Liver (tissue), 9 donors: ENCODE results near the gene ACCS. TPM values are rescaled to one million over a fixed set of nuclear protein-coding genes. Genes with fewer than 3 reads are reported as not detected.

Source experiments
- DNase-seq: peaks from one replicate; pipeline ENCODE4 v3.0.0-alpha.2; 2017; ENCODE audit warnings: low spot score
- H3K27ac ChIP-seq, 2 donors: one replicate each; pipeline ENCODE4 v1.7.0; 2013; ENCODE audit warnings: inconsistent platforms in 2 of 2, low read length in 2 of 2, control low read depth in 1 of 2, low read depth in 1 of 2, mild to moderate bottlenecking in 1 of 2
- H3K27me3 ChIP-seq, 4 donors: one replicate each; pipeline versions ENCODE4 v1.6.1 to v1.7.0; 2013; ENCODE audit warnings: low read length in 3 of 4, inconsistent platforms in 1 of 4, mild to moderate bottlenecking in 1 of 4, moderate library complexity in 1 of 4; ENCODE audit not compliant: control insufficient read depth in 4 of 4, insufficient read depth in 4 of 4
- H3K36me3 ChIP-seq, 4 donors: one replicate each; pipeline versions ENCODE4 v1.6.1 to v1.7.0; 2013; ENCODE audit warnings: low read length in 3 of 4, mild to moderate bottlenecking in 3 of 4, low read depth in 1 of 4, moderate library complexity in 1 of 4; ENCODE audit not compliant: control insufficient read depth in 4 of 4, insufficient read depth in 3 of 4
- H3K4me1 ChIP-seq, 4 donors: one replicate each; pipeline versions ENCODE4 v1.6.1 to v1.7.0; 2013; ENCODE audit warnings: low read length in 3 of 4, mild to moderate bottlenecking in 3 of 4, moderate library complexity in 1 of 4; ENCODE audit not compliant: control insufficient read depth in 4 of 4, insufficient read depth in 4 of 4
- H3K4me3 ChIP-seq, 3 donors: one replicate each; pipeline versions ENCODE4 v1.6.1 to v1.7.0; 2013; ENCODE audit warnings: low read length in 3 of 3, control low read depth in 1 of 3, low read depth in 1 of 3, mild to moderate bottlenecking in 1 of 3
- H3K9ac ChIP-seq, 2 donors: one replicate each; pipeline ENCODE4 v1.7.0; 2013; ENCODE audit warnings: low read length in 2 of 2, mild to moderate bottlenecking in 2 of 2, moderate library complexity in 2 of 2, control low read depth in 1 of 2, low read depth in 1 of 2
- H3K9me3 ChIP-seq, 4 donors: one replicate each; pipeline versions ENCODE4 v1.6.1 to v1.7.0; 2013; ENCODE audit warnings: low read length in 3 of 4; ENCODE audit not compliant: control insufficient read depth in 4 of 4
- ATF3 ChIP-seq: IDR thresholded peaks from 2 replicates; pipeline ENCODE4 v1.6.1; 2016; ENCODE audit warnings: antibody characterized with exemption
- CTCF ChIP-seq: fragments of 150-350 bp; IDR thresholded peaks from 2 replicates; pipeline ENCODE4 v1.5.1; 2017; ENCODE audit warnings: improper control_type of control experiment, low read depth, low read length; ENCODE audit not compliant: missing input control
- EGR1 ChIP-seq, 2 donors: IDR thresholded peaks; 2 replicates each; pipeline ENCODE4 v1.6.1; 2016 to 2018; ENCODE audit warnings: antibody characterized with exemption in 2 of 2, low read depth in 2 of 2
- FOXA1 ChIP-seq: IDR thresholded peaks from 2 replicates; pipeline ENCODE4 v1.6.1; 2016; ENCODE audit warnings: antibody characterized with exemption
- FOXA2 ChIP-seq: IDR thresholded peaks from 2 replicates; pipeline ENCODE4 v1.6.1; 2016; ENCODE audit warnings: antibody characterized with exemption
- GABPA ChIP-seq, 2 donors: IDR thresholded peaks in 1 of 2; conservative IDR thresholded peaks in 1 of 2; 2 replicates each; pipeline ENCODE4 v1.6.1; 2016; ENCODE audit warnings: antibody characterized with exemption in 2 of 2, mild to moderate bottlenecking in 1 of 2, moderate library complexity in 1 of 2
- HNF4A ChIP-seq, 2 donors: conservative IDR thresholded peaks; 2 replicates each; pipeline ENCODE4 v1.6.1; 2016; ENCODE audit warnings: antibody characterized with exemption in 2 of 2, mild to moderate bottlenecking in 2 of 2
- HNF4G ChIP-seq: IDR thresholded peaks from 2 replicates; pipeline ENCODE4 v1.6.1; 2016; ENCODE audit warnings: antibody characterized with exemption
- JUND ChIP-seq, 2 donors: IDR thresholded peaks; 2 replicates each; pipeline ENCODE4 v1.6.1; 2016; ENCODE audit warnings: antibody characterized with exemption in 2 of 2
- MAX ChIP-seq: IDR thresholded peaks from 2 replicates; pipeline ENCODE4 v1.6.1; 2016; ENCODE audit warnings: antibody characterized with exemption
- NR2F2 ChIP-seq: IDR thresholded peaks from 2 replicates; pipeline ENCODE4 v1.6.1; 2016; ENCODE audit warnings: antibody characterized with exemption
- RAD21 ChIP-seq, 2 donors: IDR thresholded peaks; 2 replicates each; pipeline ENCODE4 v1.6.1; 2016; ENCODE audit warnings: antibody characterized with exemption in 2 of 2, mild to moderate bottlenecking in 2 of 2
- REST ChIP-seq: IDR thresholded peaks from 2 replicates; pipeline ENCODE4 v1.6.1; 2016; ENCODE audit warnings: antibody characterized with exemption, mild to moderate bottlenecking
- RXRA ChIP-seq, 2 donors: IDR thresholded peaks; 2 replicates each; pipeline ENCODE4 v1.6.1; 2017 to 2018; ENCODE audit warnings: antibody characterized with exemption in 2 of 2, mild to moderate bottlenecking in 1 of 2
- SP1 ChIP-seq: IDR thresholded peaks from 2 replicates; pipeline ENCODE4 v1.6.1; 2018; ENCODE audit warnings: antibody characterized with exemption, mild to moderate bottlenecking
- TAF1 ChIP-seq: conservative IDR thresholded peaks from 2 replicates; pipeline ENCODE4 v1.6.1; 2016; ENCODE audit warnings: antibody characterized with exemption, mild to moderate bottlenecking
- YY1 ChIP-seq: IDR thresholded peaks from 2 replicates; pipeline ENCODE4 v1.6.1; 2016; ENCODE audit warnings: antibody characterized with exemption, mild to moderate bottlenecking
- ZBTB33 ChIP-seq: IDR thresholded peaks from 2 replicates; pipeline ENCODE4 v1.6.1; 2016; ENCODE audit warnings: antibody characterized with exemption
- WGBS: extraction: QIAGEN DNeasy Blood & Tissue Kit; methylation state at CpG from one replicate; pipeline ENCODE4 v1.1.7; 2013; 5-methylcytosine and 5-hydroxymethylcytosine counted together
- polyA plus RNA-seq, 2 donors: library from polyadenylated mRNA; stranded (reverse) in 1 of 2; unstranded in 1 of 2; fragments of 200-250 nt in 1 of 2; fragments of >200 nt in 1 of 2; fragmentation: Nextera tagmentation in 1 of 2; extraction: Ambion mirVana in 1 of 2; gene quantifications; one replicate each; pipeline versions ENCODE4 v1.2.1 to v1.2.3, GENCODE V29; 2013 to 2015
- total RNA-seq, 2 donors: library from RNA; depleted of rRNA; stranded (reverse); fragments of >200 nt; gene quantifications; one replicate each; pipeline ENCODE4 v1.2.3, GENCODE V29; 2014
- donor health status: healthy.
- donor health status: healthy.
- donor health status: healthy.
- donor health status: healthy.
- donor health status: healthy.

ACCS gene
- total RNA-seq, result 10 to 100 TPM; 12.6 to 17.5 TPM
- polyA plus RNA-seq, result 1 to 10 TPM; 8.7 to 9.2 TPM

GRCh38 chr11:44065841-44066731 is at the start of gene ACCS:
ACCS (plus strand) TSS chr11:44066270; CDS start chr11:44067628, 1,358 bp downstream.
- Histone ChIP-seq H3K36me3 (peaks cover 0 to 3% (median under 1%) of the 10 kb centered on the region in 4 donors), H3K4me1 (peaks cover 0 to 13% (median 0%) of the 10 kb centered on the region in 4 donors), H3K27ac (peak within 1 kb of the TSS; percentile 73 to 90), H3K4me3 (peak within 1 kb of the TSS; percentile 76 to 89 (median 84)), H3K9me3 (no peaks in the 10 kb centered on the region), H3K27me3 (no peaks in the 10 kb centered on the region), H3K9ac (peak within 1 kb of the TSS; percentile 47 to 66)
- 2% methylated on average over 70 of the region's 70 CpGs for WGBS
- peak; percentile 89 for DNase-seq
- peak; percentile 98 for TF ChIP-seq ZBTB33
- TF ChIP-seq FOXA1, result no peak
- TF ChIP-seq SP1, result peak; percentile 72
- no peak for TF ChIP-seq HNF4G
- peak in 1 of 2 donors; percentile 66 for TF ChIP-seq GABPA (IDR thresholded peaks at IDR 0.05 in 1 of 2, conservative IDR thresholded peaks at IDR 0.05 in 1 of 2)
- TF ChIP-seq RAD21 (IDR thresholded peaks at IDR 0.05), result peak in 1 of 2 donors; percentile 66
- TF ChIP-seq NR2F2, result no peak
- peak; percentile 15 for TF ChIP-seq ATF3
- peak; percentile 74 for TF ChIP-seq TAF1
- TF ChIP-seq CTCF, result peak; percentile 70
- no peak for TF ChIP-seq FOXA2
- peak; percentile 32 to 44 for TF ChIP-seq RXRA (IDR thresholded peaks at IDR 0.05)
- TF ChIP-seq REST, result peak; percentile 82
- peak; percentile 40 to 47 for TF ChIP-seq HNF4A (conservative IDR thresholded peaks at IDR 0.05)
- peak; percentile 65 for TF ChIP-seq MAX
- TF ChIP-seq YY1, result peak; percentile 77
- no peak for TF ChIP-seq JUND (IDR thresholded peaks at IDR 0.05)
- peak; percentile 88 for TF ChIP-seq EGR1 (IDR thresholded peaks at IDR 0.05; ENCODE audit: low read depth in 2 of 2)
